ENCODE results near the gene IVL.

The IVL gene

GRCh38 chr1:152946651-152947256, 38.4 kb downstream of the IVL start, which contains the start of gene SPRR5:
TSS of gene SPRR5 (plus strand) at chr1:152947206. CDS start at chr1:152948555, 1,349 bp downstream.
- H3K27ac Mint-ChIP-seq, result no peak within 1 kb of the TSS
- no peaks in the 10 kb centered on the region for H3K4me1 Mint-ChIP-seq (ENCODE audit: low read depth)
- no peaks in the 10 kb centered on the region for H3K9me3 Mint-ChIP-seq
- H3K4me3 Mint-ChIP-seq, result no peak within 1 kb of the TSS
- H3K36me3 Mint-ChIP-seq (ENCODE audit: low read depth), result no peaks in the 10 kb centered on the region
- DNase-seq (ENCODE audit: low spot score), result no peak
- H3K27me3 Mint-ChIP-seq (ENCODE audit: low read depth), result no peaks in the 10 kb centered on the region

DNA sequence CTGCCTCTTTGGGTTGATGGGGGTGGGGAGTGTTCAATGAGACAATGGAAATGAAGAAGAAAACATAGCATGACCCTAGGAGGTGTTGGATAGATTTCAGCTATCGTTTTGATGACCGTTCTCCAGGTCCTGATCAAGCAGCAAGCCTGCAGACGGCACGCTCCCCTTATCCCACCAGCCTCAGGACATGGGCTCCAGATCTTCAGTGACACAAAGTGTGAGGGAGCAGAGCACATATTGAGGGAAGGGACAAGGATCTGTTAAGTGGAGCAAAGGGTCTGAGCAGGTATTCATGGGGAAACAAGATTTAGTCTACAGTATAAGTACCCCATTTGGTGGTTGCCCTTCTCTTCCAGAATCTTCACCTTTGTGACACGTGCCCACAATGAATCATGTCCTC, 43.4 kb downstream of the IVL start:
- no peaks in the 10 kb centered on the region for H3K9me3 Mint-ChIP-seq
- no peak for DNase-seq (ENCODE audit: low spot score)
- no peak overlapping the region for H3K4me3 Mint-ChIP-seq

GRCh38 chr1:152953761-152954160, 45.4 kb downstream of the IVL start:
- H3K4me1 Mint-ChIP-seq (ENCODE audit: low read depth), result no peaks in the 10 kb centered on the region
- no peak overlapping the region for H3K4me3 Mint-ChIP-seq
- no peaks in the 10 kb centered on the region for H3K9me3 Mint-ChIP-seq
- H3K27me3 Mint-ChIP-seq (ENCODE audit: low read depth), result no peaks in the 10 kb centered on the region
- H3K27ac Mint-ChIP-seq, result no peak overlapping the region
- DNase-seq (ENCODE audit: low spot score), result no peak
- no peaks in the 10 kb centered on the region for H3K36me3 Mint-ChIP-seq (ENCODE audit: low read depth)

More for the DNA sequence above, 43.4 kb downstream of the IVL start:
- no peak overlapping the region for H3K27ac Mint-ChIP-seq
- no peaks in the 10 kb centered on the region for H3K27me3 Mint-ChIP-seq (ENCODE audit: low read depth)
- H3K4me1 Mint-ChIP-seq (ENCODE audit: low read depth), result no peaks in the 10 kb centered on the region
- H3K36me3 Mint-ChIP-seq (ENCODE audit: low read depth), result no peaks in the 10 kb centered on the region

GRCh38 chr1:152954436-152954835, 46.1 kb downstream of the IVL start:
- H3K4me1 Mint-ChIP-seq (ENCODE audit: low read depth), result no peaks in the 10 kb centered on the region
- no peak for DNase-seq (ENCODE audit: low spot score)
- no peak overlapping the region for H3K27ac Mint-ChIP-seq
- H3K4me3 Mint-ChIP-seq, result no peak overlapping the region
- H3K36me3 Mint-ChIP-seq (ENCODE audit: low read depth), result no peaks in the 10 kb centered on the region
- H3K27me3 Mint-ChIP-seq (ENCODE audit: low read depth), result no peaks in the 10 kb centered on the region
- H3K9me3 Mint-ChIP-seq, result no peaks in the 10 kb centered on the region

GRCh38 chr1:152957561-152957960, 49.2 kb downstream of the IVL start:
- Mint-ChIP-seq H3K4me1 (ENCODE audit: low read depth) (no peaks in the 10 kb centered on the region), H3K9me3 (no peaks in the 10 kb centered on the region), H3K4me3 (no peak overlapping the region), H3K27me3 (ENCODE audit: low read depth) (no peaks in the 10 kb centered on the region), H3K27ac (no peak overlapping the region), H3K36me3 (ENCODE audit: low read depth) (no peaks in the 10 kb centered on the region)
- DNase-seq (ENCODE audit: low spot score), result no peak

DNA sequence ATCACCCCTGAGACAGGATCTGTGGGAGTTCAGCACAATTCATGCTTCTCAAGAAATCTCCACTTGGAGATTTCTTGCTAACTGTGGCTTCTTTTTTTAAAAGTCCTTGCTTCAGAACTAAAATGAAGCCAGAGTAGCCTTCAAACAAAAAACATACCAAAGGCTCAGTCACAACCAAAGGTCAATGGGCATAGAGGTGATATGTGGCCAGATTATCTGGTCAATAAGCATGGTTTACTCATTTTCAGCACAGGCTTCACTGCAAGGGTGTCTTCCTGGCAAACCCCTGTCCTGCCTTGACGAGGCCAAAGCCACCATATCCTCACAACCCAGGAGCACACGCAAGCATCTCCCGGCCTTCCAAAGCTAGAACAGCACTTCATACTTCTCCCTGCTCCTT, 50.9 kb downstream of the IVL start:
- Mint-ChIP-seq H3K4me3 (no peak overlapping the region), H3K9me3 (no peaks in the 10 kb centered on the region)

DNA sequence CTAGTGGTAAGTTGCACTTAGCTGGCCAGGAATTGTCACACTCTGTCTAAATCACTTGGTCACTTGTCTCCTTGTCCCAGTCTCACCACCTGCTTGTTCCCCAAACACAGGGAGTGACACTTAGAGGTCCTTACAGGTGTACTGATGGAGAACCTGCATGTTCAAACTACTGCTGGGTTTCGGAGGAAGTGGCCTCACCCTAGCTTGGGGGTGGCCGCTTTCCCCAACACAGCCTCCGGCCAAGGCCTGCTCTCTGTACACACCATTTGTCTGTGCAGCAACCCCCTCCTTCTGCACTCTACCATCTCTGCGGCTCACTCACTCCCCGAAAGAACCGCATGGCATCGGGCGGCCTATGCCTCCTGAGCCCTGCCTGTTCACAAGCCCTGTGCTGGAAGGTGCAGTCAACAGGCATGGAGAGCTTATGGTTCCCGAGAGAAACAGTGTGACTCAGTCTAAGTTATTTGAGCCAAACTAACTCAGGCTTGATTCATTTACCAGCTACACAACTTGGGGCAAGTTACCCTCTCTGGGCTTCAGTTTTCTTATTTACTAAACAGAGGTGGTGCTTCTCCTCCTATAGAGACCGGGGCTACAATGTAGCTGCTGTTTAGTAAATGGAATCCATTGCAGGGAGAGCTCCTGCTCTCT, 51.6 kb downstream of the IVL start:
- H3K36me3 Mint-ChIP-seq (ENCODE audit: low read depth), result no peaks in the 10 kb centered on the region
- H3K27ac Mint-ChIP-seq, result no peak overlapping the region
- no peaks in the 10 kb centered on the region for H3K4me1 Mint-ChIP-seq (ENCODE audit: low read depth)
- no peak for DNase-seq (ENCODE audit: low spot score)
- no peaks in the 10 kb centered on the region for H3K27me3 Mint-ChIP-seq (ENCODE audit: low read depth)
- no peak overlapping the region for H3K4me3 Mint-ChIP-seq
- H3K9me3 Mint-ChIP-seq, result no peaks in the 10 kb centered on the region

More for the DNA sequence above, 50.9 kb downstream of the IVL start:
- Mint-ChIP-seq H3K4me1 (ENCODE audit: low read depth) (no peaks in the 10 kb centered on the region), H3K27ac (no peak overlapping the region), H3K27me3 (ENCODE audit: low read depth) (no peaks in the 10 kb centered on the region), H3K36me3 (ENCODE audit: low read depth) (no peaks in the 10 kb centered on the region)
- DNase-seq (ENCODE audit: low spot score), result no peak

DNA sequence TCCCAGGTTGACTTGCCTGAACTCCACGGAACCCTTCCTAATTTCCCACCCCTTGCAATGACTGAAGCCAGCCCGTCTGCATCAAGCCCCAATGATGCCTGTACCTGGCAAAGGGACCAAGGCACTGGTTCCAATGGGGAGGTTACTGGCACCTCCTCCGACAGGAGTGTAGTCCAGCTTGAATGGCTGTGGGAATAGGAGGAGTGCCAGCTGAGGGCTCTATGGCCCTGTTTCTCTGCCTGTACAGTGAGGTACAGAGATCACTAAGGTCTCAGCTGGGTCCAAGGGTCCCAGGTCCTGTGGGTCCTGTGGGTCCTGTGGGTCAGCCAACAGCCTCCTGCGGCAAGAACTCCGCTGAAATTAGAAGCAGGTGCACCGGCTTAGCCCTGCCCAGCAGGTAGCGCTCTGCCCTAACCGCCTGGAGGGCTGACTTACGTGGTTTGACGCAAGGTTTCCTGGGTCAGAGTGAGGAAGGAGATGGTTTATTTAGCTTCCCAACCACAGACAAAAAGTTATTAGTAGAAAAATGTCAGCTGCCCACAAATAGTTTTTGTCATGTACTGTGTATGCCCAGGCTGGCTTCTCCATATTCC, 52.2 kb downstream of the IVL start:
- H3K36me3 Mint-ChIP-seq (ENCODE audit: low read depth), result no peaks in the 10 kb centered on the region
- no peaks in the 10 kb centered on the region for H3K27me3 Mint-ChIP-seq (ENCODE audit: low read depth)
- H3K27ac Mint-ChIP-seq, result no peak overlapping the region
- no peaks in the 10 kb centered on the region for H3K9me3 Mint-ChIP-seq
- no peaks in the 10 kb centered on the region for H3K4me1 Mint-ChIP-seq (ENCODE audit: low read depth)
- DNase-seq (ENCODE audit: low spot score), result no peak
- H3K4me3 Mint-ChIP-seq, result no peak overlapping the region

Measured in T-helper 2 cell treated with Interferon-gamma antibody and Interleukin-4, amounts not matched to agents 5 μg/mL and 100 μg/mL, for 36 hours (primary cell).